HG03039 (cell line): ENCODE data around the gene FPGS.
"Not testable (repeated sequence)": the region's sequence is repeated elsewhere in the genome, so short reads cannot be mapped to it uniquely, and the experiment has no call there.

ENCODE experiments used
- ATAC-seq: cut with Tn5 transposase; IDR thresholded peaks from one replicate; pipeline ENCODE4 v1.9.1; 2021; ENCODE audit warnings: mild to moderate bottlenecking, moderate library complexity; ENCODE audit not compliant: unreplicated experiment

FPGS gene, protein sequence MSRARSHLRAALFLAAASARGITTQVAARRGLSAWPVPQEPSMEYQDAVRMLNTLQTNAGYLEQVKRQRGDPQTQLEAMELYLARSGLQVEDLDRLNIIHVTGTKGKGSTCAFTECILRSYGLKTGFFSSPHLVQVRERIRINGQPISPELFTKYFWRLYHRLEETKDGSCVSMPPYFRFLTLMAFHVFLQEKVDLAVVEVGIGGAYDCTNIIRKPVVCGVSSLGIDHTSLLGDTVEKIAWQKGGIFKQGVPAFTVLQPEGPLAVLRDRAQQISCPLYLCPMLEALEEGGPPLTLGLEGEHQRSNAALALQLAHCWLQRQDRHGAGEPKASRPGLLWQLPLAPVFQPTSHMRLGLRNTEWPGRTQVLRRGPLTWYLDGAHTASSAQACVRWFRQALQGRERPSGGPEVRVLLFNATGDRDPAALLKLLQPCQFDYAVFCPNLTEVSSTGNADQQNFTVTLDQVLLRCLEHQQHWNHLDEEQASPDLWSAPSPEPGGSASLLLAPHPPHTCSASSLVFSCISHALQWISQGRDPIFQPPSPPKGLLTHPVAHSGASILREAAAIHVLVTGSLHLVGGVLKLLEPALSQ

DNA sequence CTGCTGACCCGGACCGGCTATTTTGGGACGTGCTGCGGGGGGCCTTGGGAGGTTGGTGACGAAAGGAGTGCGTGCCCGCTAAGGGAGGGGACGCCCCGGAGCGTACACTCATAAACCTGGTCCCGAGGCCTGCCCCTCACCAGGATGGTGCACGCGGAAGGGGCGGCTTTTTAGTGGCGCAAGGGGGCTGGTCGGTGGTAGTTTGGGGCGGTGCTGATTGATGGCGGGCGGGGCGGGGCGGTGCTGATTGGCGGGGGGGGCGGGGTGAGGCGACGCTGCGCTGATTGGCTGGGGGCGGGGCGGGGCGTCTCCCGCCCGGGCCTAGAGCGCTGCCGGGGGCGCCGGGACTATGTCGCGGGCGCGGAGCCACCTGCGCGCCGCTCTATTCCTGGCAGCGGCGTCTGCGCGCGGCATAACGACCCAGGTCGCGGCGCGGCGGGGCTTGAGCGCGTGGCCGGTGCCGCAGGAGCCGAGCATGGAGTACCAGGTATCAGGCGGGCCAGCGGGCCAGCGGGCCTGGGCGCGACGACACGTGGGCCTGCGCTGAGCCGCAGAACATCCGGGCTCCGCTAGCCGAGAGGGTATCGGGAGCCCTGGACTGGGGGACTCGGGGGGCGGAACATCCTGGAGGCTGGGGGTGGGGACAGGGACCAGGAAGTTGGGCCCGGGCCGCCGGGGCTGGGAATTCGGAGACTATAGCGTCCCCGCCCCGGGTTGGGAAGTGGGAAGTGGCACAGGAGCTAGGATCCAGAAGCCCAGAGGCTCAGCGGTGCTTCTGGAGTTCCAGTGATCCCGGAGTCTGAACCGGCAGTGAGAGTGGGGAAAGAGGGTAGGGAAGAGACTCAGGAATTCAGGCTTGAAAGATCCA, at the start of gene FPGS:
TSS of gene FPGS (plus strand) at position 307 of the 868 bp plus-strand sequence. CDS start at position 350, 43 bp downstream.
- peak; percentile 48 for ATAC-seq

DNA sequence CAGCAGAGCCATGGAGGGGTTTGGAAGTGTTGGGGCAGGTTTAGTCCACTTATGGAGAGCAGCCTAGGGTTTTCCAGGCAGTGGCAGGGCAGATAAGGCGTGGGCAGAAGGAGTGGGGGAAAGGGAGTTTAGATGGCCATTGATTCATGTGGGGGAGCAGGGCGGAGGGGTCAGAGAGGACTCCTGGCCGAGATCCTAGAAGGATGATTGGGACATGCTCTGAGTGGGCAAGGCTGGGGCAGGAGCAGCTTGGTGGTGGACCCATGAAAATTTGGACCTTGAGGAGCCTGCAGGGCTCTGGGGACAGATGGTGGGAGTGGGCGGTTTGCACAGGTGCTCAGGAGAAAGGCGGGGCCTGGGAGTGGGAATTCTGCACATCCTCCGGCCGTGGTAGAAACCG, 49.5 kb upstream of the FPGS start:
- no peak for ATAC-seq

DNA sequence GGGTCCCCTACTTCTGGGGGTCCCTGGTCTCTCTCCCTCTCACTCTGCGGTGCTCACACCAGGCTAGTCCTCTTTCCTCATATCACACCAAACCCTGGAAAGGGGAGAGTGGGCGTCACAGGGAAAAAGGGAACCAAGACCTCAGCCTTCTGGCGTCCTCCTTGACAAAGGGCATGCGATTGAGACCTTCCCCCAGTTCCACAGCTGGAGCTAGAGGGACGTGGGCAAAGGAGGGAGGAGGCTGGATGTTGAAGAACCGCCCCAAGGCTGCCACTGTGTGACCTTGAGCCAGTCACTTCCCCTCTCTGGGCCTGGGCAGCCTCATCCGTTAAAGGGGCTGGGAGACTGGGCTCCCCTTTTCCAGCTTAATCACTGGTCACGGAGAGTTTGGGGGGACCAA, 49.1 kb upstream of the FPGS start:
- ATAC-seq, result no peak

DNA sequence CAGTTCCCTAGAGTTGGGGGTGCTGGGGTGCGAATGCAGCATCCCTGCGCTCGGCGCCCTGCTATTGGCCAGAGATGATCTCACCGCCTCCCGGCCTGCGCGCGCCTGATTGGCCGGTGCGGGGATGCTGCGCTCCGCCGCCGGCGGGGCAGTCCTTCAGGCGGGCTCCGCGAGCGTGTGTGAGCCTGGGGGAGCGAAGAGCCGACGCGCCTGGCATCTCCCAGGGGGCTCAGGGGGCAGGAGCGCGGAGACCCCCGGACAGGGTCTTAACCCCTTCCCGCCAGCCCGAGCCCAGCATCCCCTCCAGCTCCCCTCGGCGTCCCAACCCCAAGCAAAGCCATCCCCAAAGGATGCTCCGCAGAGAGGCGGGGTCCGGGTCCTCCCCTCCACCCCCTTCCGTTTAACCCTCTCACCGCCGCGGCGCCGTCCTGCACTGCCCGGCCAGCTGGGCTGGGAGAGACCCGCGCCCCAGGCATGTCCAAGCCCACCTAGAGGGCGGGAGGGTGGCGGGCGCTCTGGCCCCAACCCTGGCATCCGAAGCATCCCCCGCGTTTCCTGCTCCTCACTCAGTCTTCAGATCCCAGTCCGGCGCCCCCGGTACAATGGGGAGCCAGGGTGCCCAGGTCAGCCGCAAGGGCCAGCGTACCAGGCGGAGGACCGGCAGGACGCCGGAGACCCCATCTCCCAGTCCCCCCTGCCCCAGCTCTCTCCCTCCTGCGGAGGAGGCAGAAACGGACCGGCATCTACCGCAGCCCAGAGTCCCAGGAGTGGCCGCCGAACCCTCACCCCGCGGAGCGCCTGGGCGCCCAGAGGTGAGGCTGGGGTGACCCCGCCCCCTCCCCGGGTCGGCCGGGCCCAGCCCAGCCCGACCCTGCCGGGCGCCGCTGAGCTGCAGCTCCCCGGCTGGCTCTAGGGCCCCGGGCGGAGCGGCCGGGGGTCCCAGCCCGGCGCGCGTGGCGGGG, 48.3 kb upstream of the FPGS start:
- ATAC-seq, result no peak

DNA sequence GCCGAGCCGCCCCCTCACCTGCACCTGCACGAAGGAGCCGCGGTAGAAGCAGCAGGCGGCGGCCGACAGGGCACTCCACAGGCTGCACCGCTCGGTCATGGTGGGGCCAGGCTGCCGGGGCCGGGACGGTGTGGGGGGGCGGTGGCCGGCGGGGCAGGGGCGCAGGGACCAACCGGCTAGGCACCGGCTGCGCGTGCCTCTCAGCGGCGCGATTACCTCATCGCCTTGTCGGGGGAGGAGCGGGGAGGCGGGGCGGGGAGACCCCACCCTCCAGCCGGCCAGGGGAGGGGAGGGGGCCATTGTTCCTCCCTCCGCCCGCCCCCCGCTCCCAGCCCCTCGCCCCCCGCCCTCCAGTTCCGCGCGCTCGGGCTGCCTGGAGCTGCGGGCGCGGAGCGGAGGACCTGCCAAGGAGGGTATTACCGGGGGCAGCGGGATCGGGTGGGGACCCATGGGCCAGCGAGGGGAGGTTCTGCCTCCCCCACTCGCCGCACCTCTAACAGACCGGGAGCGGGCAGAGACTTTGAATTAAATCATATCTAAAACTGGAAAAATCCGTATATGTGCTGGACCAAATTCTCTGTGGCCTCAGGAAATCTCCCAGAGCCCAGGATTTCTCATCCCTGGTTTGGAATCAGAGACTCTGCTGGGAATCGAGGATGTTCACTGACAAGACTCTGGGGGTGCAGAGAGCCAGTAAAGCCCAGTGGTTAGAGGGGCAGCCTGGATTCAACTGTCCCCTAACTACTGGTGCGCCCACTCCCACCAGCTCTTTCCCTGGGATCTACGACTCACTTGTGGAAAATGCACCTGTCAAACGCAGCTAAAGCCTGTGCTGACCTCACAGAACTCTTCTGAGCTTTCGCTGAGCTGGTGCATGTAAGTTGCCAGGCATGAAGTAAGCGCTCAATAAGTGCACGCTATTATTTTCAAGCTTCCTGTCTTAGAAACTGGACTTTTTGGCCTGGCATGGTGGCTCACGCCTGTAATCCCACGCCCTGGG, 47.3 kb upstream of the FPGS start:
- ATAC-seq, result no peak

DNA sequence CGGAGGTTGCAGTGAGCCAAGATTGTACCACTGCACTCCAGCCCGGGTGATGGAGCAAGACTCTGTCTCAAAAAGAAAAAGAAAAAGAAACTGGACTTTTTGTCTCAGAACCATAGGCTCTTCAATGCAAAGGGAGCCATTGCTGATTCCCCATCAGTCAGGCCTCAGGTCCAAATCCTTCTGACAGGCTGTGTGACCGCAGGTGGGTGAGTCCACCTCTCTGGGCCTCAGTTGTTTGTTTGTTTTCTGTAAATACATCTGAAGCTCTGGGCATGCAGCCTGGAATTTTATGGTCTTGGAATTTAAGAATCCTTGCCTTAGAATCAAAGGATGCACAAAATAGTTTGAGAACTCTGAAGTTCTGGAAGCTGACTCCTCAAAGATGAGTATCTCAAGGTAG, 46.4 kb upstream of the FPGS start:
- no peak for ATAC-seq

DNA sequence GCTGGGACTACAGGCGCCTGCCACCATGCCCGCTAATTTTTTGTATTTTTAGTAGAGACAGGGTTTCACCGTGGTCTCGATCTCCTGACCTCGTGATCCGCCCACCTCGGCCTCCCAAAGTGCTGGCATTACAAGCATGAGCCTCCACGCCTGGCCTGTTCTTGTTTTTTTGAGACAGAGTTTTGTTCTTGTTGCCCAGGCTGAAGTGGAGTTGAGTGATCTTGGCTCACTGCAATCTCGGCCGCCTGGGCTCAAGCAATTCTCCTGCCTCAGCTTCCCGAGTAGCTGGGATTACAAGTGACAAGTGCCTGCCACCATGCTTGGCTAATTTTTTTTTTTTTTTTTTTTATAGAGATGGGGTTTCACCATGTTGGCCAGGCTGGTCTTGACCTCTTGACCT, 45.9 kb upstream of the FPGS start:
- not testable (repeated sequence) for ATAC-seq

DNA sequence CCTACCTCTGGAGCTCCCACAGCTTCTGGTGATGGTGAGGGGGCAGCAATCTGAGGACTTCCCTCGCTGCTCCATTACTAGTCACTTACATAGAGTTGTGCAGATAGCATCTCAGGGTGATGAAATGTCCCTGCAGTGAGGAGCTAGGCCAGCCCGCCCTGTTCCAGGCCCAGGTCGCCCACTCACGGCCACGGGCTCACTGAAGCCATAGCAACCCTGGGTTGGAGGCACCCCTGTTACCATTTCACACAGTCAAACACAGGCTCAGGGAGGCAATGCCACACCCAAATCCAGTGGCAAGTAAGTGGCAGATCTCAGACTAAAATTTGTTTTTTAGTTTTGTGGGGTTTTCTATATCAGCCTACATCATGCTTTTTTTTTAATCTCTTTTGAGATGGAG, 43.8 kb upstream of the FPGS start:
- no peak for ATAC-seq

DNA sequence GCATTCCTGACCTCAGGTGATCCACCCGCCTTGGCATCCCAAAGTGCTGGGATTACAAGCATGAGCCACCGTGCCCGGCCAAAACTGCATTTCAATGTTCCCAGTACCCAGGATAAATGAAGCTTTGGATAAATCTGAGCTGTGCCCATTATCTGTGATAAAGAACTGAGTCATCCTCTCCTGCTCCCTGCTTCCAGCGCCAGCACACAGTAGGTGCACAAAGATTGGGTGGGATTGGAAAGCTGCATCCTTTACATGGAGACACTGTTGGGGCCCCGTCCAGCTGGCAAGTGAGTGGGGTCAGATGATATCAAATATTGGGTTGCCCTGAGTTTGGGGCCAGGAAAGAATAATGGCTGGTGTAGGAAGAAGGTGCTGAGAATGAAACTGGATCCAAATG, 41.6 kb upstream of the FPGS start:
- ATAC-seq, result no peak

DNA sequence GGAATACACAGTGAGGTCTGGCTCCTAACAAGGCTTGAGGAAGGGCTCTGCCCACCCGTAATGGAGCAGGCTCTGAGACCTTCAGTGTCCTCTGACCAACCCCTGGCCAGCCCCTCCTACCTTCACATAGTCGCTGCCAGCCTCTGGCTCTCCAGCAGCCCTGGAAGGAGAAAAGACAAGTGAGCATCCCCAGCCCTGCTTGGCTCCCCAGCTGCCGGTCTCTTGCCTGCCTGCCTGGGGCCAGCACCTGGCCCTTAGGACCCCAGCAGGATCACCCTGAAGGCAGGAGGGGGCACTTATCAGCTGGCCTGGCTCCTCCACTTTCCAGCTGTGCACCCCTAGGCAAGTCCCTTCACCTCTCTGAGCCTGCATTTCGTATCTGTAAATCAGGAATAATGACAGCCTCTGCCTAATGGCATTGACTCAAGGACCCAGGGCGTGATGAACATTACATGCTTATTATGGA, 41.2 kb upstream of the FPGS start:
- no peak for ATAC-seq

DNA sequence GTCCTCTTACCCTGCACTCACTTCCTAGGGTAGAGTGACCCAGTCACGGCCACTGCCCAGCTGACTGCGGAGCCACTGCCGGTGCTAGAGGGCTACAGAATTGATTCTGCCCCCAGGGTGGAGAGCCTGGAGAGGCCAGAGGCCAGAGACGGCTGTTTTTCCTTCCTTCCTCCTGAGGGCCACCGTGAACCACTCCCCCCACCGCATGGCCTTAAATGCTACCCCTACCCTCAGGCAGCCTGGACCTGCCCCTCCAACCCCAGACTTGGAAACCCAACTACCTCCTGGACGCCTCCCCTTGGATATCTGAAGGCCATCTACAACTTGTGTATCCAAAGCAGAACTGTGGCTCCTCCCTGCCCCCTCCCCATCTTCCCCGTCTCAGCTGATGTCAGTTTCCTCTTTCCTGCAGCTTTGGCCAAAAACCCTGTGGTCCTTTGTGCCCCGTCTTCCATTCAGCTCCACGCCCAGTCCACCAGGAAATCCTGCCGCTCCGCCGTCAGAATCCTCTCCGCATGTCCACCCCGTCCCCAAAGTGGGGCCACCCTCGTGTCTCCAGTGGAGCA, 40.5 kb upstream of the FPGS start:
- no peak for ATAC-seq

DNA sequence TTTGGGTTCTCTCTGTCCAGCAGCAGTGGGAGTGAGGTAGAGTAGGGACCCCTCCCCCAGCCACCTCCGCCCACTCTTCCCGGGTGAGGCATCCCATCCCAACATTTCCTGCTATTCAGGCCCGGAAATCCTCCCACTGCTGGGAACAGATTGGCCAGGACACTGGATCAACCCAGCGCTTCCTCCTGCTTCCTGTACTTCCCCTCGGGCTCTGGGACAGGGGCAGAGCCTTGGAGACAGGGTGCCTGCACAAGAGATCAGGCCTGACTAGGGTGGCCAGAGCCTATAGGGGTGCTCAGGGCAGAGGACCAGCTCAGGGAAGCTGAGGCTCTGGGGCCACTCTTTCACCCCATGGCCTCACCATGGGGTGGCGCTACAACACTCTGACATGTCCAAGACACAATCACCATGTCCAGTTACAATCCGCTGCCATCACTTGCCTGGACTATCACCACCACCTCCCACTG, 38.7 kb upstream of the FPGS start:
- ATAC-seq, result no peak

DNA sequence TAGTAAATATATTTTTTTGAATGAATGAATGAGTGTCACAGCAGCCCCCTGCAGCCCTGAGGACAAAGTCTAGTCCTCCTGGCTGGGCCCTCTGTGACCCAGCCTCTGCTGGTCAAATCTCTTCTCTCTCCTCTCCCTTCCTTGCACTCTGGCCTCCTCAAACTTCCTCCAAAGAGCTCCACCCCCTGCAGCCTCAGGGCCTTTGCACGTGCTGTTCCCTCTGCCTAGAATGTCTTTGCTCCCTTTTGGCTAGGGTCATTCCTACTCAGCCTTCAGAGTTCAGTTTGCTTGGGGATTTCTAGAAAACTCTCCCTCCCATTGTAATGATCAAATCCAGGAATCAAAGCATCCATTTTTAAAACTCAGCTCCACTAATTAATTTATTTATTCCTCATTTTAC, 37.3 kb upstream of the FPGS start:
- no peak for ATAC-seq

DNA sequence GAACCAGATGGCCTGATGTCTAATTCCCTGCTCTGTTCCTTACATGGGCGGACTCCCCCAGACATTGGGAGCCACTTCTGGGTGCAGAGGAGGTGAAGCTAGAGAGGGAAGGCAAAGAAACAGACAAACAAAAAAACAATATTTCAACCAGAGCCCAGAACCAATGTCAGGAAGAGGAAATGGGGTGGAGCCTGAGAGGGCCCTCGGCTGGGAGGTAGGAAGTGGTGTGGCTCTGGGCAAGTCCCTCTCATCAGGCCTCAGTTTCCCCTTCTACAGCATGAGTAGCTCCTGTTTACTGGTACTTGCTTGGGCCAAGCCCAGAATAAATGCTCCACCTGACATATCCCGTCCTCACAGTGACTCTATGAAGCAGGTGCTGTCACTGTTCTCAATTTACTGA, 35.3 kb upstream of the FPGS start:
- no peak for ATAC-seq

DNA sequence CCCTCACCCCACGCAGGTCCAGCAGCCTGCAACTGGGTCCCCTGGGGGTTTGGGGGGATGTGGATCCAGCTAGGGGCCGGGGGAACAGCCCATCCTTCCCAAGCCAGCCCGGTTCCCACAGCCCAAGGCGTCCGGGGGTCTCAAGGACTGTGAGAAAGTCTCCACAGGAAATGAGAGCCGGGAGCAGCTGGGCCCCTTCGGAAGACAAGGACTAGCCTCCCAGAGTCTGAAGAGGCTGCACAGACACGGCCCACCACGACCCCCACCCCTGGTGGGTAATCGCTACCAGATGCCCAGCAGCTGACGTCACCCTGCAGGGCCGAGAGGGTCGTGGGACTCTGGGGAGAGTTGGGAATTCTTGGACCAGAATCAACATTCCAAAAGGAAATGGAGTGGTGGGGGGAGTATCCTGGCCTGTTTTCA, 34.8 kb upstream of the FPGS start:
- ATAC-seq, result no peak

DNA sequence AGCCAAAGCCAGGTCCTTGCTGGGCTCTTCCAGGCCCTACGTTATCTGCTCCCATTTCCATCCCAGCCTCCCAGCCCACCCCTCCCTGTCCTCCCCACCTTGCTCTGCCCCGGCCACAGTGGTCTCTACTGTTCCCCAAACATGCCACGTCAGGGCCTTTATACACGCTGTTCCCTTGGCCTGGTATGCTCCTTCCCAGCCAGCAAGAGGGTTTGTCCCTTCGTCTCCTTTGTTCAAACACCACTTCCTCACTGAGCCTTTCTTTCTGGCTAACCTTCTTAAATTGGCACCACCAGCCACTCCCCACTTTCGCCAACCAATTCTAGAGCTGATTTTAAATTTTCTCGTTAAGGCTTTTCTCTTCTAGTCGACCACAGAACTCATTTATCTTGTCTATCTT, 34.0 kb upstream of the FPGS start:
- no peak for ATAC-seq

DNA sequence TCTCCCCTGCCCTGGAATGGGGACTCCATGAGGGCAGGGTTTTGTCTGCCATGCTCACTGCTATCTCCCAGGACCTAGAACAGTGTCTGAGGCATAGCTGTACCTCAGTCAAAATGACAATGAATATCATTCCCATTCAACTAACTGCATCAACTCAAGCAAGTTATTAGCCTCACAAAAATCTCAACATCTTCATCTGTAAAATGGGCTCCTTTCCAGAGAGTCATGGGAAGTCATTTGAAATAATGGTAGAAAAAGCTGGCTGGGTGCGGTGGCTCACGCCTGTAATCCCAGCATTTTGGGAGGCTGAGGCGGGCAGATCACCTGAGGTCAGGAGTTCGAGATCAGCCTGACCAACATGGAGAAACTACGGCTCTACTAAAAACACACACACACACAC, 33.6 kb upstream of the FPGS start:
- ATAC-seq, result no peak

DNA sequence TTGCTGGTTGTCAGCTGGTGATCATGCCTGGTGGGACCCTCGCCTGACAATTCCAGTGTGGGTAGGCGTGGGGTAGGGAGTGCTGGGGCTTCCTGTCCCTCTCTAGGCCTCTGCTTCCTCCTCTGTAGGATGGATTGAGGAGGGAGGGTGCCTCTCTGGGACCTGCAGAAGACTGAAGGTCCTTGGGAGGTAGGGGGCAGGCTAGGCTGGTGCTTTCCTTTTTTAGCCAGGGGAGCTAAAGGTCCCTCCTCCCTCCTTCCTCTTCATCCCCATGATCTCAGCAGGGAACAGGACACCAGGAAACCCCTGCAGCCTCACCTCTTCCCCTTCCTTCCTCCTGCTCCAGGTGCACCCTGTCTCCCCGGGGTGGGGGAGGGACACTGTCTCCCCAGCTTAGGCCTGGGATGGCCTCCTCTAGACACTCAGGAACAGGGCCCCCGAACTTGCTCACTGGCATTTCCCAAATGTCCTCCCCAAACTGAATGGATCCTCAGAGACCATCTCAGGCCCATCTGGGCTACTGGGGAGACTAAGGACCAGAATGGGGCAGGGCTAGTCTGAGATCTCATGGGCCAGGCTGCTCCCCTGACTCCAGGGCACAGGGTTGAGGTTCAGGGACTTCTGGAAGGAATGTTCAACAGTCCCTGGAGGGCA, 32.6 kb upstream of the FPGS start:
- ATAC-seq, result no peak
